NT2/D1 (cell line): ENCODE data around the gene FGF1.

Experiments
- DNase-seq: peaks from one replicate; pipeline ENCODE4 v3.0.0-alpha.2; 2011; ENCODE audit warnings: low read depth, low spot score
- H3K27me3 ChIP-seq: 2 replicates; pipeline ENCODE4 v1.6.0; 2011; ENCODE audit warnings: mild to moderate bottlenecking; ENCODE audit not compliant: insufficient read length, insufficient read depth
- H3K36me3 ChIP-seq: 2 replicates; pipeline ENCODE4 v1.6.1; 2011; ENCODE audit warnings: mild to moderate bottlenecking, low read length, mixed read lengths; ENCODE audit not compliant: insufficient read depth, insufficient read length
- H3K4me1 ChIP-seq: 2 replicates; pipeline ENCODE4 v1.5.1; 2011; ENCODE audit not compliant: insufficient read depth, insufficient read length
- H3K4me3 ChIP-seq: 2 replicates; pipeline ENCODE4 v1.5.1; 2011; ENCODE audit warnings: low read depth; ENCODE audit not compliant: insufficient read length
- H3K9ac ChIP-seq: 2 replicates; pipeline ENCODE4 v1.6.0; 2011; ENCODE audit warnings: low read depth; ENCODE audit not compliant: insufficient read length
- H3K9me3 ChIP-seq: 2 replicates; pipeline ENCODE4 v1.5.1; 2011; ENCODE audit warnings: mild to moderate bottlenecking, low read length; ENCODE audit not compliant: insufficient read depth
- SUZ12 ChIP-seq: IDR thresholded peaks from 2 replicates; pipeline ENCODE4 v1.6.1; 2011; ENCODE audit not compliant: insufficient read length, insufficient read depth; ENCODE audit errors: extremely low read depth
- YY1 ChIP-seq: IDR thresholded peaks from 2 replicates; pipeline ENCODE4 v1.6.1; 2011; ENCODE audit not compliant: insufficient read length, insufficient read depth
- ZNF274 ChIP-seq: IDR thresholded peaks from 2 replicates; pipeline ENCODE4 v1.6.1; 2011; ENCODE audit warnings: mild to moderate bottlenecking, low read depth, low read length

FGF1 gene

DNA sequence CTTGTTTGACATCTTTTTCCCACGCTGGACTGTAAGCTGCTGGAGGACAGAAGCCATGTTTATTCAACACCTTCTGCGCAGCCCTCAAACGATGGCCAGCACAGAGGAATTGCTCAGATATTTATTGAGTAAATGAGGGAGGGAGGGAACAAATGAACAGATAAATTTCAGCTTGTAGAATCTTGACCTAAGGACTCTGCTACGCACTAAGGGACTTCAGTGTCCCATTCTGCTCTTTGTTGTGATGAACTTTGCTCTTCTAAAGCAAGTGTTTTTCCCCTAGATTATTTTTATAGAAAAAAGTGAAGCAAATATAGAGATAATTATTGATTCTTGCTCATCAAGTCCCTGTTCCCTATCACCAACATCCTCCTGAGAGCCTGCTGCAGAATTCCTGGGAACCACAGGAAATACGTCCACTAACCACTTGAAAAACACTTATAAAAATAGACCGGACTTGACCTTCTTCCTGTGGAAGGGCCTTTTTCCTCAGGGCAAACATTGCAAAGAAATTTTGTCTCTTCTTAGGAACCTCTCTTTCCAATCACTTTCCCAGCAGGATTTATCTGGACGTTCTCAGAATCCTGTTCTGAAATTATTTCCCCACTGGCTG, 54.9 kb downstream of the FGF1 start:
- Histone ChIP-seq H3K9me3 (no peaks in the 10 kb centered on the region), H3K36me3 (no peaks in the 10 kb centered on the region), H3K4me3 (no peak overlapping the region), H3K27me3 (no peaks in the 10 kb centered on the region), H3K9ac (no peak overlapping the region), H3K4me1 (no peaks in the 10 kb centered on the region)
- TF ChIP-seq ZNF274: no peak
- no peak for TF ChIP-seq YY1
- TF ChIP-seq SUZ12: no peak
- no peak for DNase-seq

DNA sequence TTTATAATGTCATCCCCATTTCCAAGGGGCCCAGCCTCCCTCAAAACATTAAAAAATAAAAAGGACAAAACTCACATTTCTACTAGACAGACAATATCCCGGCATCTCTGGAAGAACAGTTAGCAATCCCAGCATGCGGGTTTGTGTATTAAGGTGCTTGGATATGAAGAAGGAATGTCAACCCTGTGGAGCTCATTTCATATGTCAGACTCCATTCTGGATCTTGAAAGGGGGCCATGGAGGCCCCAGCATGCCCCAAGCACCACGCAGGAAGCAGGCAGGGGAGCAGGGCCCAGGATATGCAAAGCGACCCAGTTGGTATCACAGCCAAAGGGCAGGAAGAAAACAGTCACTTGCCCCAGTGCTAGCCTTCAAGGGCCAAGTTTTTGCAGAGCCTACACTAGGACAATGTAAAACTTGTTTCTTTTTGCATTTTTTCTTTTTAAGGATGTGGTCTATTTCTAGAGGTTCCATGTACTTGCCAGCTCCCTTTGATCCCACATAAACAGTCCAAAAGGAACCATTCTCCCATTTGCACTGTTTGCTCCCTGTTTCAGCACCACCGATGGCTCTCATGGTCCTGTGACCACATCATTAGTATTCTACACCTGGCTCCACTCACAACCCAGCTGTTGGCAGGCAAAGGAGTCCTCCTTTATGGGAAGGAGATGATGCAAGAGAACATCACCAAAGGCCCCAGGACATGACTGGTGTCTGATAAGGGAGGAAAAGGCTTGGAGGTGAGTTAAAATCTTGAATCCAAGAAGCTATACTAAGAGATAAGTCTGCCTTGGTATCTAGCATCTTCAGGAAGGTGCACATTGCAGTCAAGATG, 58.3 kb downstream of the FGF1 start:
- DNase-seq: no peak
- H3K4me1 ChIP-seq: no peaks in the 10 kb centered on the region
- H3K9me3 ChIP-seq: no peaks in the 10 kb centered on the region
- H3K4me3 ChIP-seq: no peak overlapping the region
- H3K27me3 ChIP-seq: no peaks in the 10 kb centered on the region
- TF ChIP-seq ZNF274 (no peak), SUZ12 (no peak), YY1 (no peak)
- no peaks in the 10 kb centered on the region for H3K36me3 ChIP-seq
- H3K9ac ChIP-seq: no peak overlapping the region

DNA sequence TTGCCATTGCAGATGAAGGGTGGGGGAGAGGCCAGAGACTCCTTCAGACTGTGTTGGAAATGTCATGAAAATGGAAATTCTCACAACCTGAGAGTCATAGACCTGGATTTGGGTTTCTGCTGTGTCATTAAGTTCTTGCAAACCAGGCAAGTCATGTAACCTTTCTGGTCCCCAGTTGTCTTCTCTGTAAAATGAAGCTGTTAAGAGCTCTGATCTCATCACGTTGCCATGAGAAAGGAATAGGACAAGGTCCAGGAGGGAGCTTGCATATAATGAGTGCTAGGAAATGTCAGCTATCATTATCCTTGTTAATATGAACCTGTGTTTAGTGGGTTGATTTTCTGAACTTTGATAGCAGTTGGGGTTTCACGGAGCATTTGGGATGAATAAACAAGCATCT, 59.1 kb downstream of the FGF1 start:
- H3K4me1 ChIP-seq: no peaks in the 10 kb centered on the region
- H3K9ac ChIP-seq: no peak overlapping the region
- H3K4me3 ChIP-seq: no peak overlapping the region
- H3K27me3 ChIP-seq: no peaks in the 10 kb centered on the region
- no peak for TF ChIP-seq YY1
- no peak for TF ChIP-seq ZNF274
- TF ChIP-seq SUZ12: no peak
- no peak for DNase-seq
- H3K9me3 ChIP-seq: no peaks in the 10 kb centered on the region
- no peaks in the 10 kb centered on the region for H3K36me3 ChIP-seq

DNA sequence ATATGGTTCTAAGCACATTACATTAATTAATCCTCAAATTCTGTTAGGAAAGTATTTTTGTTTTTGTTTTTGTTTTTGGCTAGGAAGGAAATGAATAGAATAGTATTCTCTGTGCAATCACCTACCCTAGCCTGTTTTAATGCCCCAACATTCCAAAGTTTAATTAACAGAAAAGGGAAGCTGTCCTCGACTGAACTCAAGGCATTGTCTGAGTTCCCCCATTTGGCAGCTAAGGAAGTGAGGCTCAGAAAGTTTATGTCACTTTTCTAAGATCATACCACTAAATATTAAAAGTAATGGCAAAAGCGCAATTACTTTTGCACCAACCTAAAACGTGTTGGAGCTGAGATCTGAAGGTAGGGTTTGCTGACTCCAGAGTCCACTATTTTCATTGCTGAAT, 59.8 kb downstream of the FGF1 start:
- TF ChIP-seq YY1 (no peak), SUZ12 (no peak), ZNF274 (no peak)
- DNase-seq: no peak
- Histone ChIP-seq H3K9me3 (no peaks in the 10 kb centered on the region), H3K4me1 (no peaks in the 10 kb centered on the region), H3K27me3 (no peaks in the 10 kb centered on the region), H3K4me3 (no peak overlapping the region), H3K9ac (no peak overlapping the region), H3K36me3 (no peaks in the 10 kb centered on the region)

DNA sequence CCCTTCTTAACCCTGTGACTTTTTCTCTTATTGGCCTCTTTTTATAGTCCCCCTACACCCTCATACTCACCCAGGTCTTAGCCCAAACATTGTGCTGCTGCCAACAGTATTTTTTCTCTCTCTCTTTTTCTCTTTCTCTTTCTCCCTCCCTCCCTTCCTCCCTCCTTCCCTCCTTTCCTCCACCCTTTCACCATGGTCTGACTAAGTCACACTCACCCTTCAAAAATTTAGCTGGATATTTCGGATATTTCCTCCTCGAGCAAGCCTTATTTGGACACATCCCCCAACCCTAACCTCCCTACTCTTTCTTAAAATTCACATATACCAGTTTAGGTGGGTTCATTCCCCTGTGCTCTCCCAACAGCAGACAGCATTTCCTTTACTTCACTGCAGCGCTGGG, 64.7 kb downstream of the FGF1 start:
- Histone ChIP-seq H3K4me1 (no peaks in the 10 kb centered on the region), H3K9me3 (no peaks in the 10 kb centered on the region), H3K36me3 (no peaks in the 10 kb centered on the region), H3K4me3 (no peak overlapping the region), H3K27me3 (no peaks in the 10 kb centered on the region), H3K9ac (no peak overlapping the region)
- no peak for TF ChIP-seq ZNF274
- no peak for TF ChIP-seq YY1
- no peak for TF ChIP-seq SUZ12
- no peak for DNase-seq

DNA sequence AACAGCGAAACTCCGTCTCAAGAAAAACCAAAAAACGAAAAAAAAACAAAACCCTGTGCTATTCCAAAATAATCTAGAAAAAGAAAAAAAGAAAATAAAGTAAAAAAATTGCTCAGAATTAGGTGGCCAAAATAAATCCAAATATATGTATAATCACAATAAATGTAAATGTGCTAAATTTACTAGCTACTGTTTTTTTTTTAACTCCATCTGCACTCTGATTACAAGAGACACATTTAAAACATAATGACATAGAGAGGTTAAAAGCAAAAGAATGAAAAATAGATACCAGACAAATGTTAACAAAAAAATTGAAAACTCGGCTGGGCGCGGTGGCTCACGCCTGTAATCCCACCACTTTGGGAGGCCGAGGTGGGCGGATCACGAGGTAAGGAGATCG, 66.1 kb downstream of the FGF1 start:
- H3K4me1 ChIP-seq: no peaks in the 10 kb centered on the region
- no peaks in the 10 kb centered on the region for H3K36me3 ChIP-seq
- TF ChIP-seq ZNF274 (no peak), SUZ12 (no peak), YY1 (no peak)
- no peak overlapping the region for H3K4me3 ChIP-seq
- DNase-seq: no peak
- H3K27me3 ChIP-seq: no peaks in the 10 kb centered on the region
- H3K9me3 ChIP-seq: no peaks in the 10 kb centered on the region
- no peak overlapping the region for H3K9ac ChIP-seq

DNA sequence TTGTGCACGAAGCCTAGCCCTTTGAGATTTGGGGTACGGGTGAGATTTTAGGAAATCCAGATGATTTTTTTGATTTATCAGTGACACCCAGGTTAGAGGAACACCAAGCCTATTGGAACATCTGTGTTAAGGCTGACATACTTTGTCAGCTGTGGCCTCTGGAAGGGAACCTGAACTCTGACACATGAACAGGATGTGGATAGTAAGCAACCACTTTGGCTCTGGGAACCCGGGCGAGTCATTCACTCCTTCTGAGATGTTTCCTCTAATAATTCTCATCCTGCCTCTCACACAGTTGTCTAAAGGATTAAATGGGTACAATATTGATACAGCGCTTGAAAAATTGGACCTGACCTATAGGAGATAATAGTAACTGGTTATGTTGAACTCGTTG, 67.8 kb downstream of the FGF1 start:
- no peaks in the 10 kb centered on the region for H3K9me3 ChIP-seq
- no peak overlapping the region for H3K9ac ChIP-seq
- no peak for DNase-seq
- H3K4me1 ChIP-seq: no peaks in the 10 kb centered on the region
- H3K27me3 ChIP-seq: no peaks in the 10 kb centered on the region
- TF ChIP-seq ZNF274 (no peak), YY1 (no peak), SUZ12 (no peak)
- H3K4me3 ChIP-seq: no peak overlapping the region
- H3K36me3 ChIP-seq: peaks cover 7% of the 10 kb centered on the region
